Small intestine (tissue), 7 donors: ENCODE data around the gene XKRX. TPM values are rescaled to one million over a fixed set of nuclear protein-coding genes. Genes with fewer than 3 reads are reported as not detected.
A peak's percentile ranks its signal among the peaks of the same experiment; 100 is the strongest.

Experiments
- DNase-seq, 2 donors: peaks; one replicate each; pipeline versions ENCODE4 v3.0.0 to v3.0.0-alpha.2; 2013
- FAIRE-seq: peaks from 2 replicates; lab custom pipeline; 2012; peaks lifted over from hg19 to GRCh38; lab: Jason Lieb, UNC
- H3K27ac ChIP-seq, 3 donors: one replicate each; pipeline ENCODE4 v1.5.1; 2013; ENCODE audit warnings: low read length in 2 of 3, mild to moderate bottlenecking in 2 of 3, control low read depth in 1 of 3, inconsistent platforms in 1 of 3, low read depth in 1 of 3, moderate library complexity in 1 of 3
- H3K27me3 ChIP-seq, 3 donors: one replicate each; pipeline ENCODE4 v1.6.1; 2013; ENCODE audit warnings: low read length in 3 of 3, inconsistent platforms in 1 of 3; ENCODE audit not compliant: control insufficient read depth in 3 of 3, insufficient read depth in 3 of 3
- H3K36me3 ChIP-seq, 3 donors: one replicate each; pipeline ENCODE4 v1.6.1; 2013; ENCODE audit warnings: low read length in 3 of 3, inconsistent platforms in 1 of 3, low read depth in 1 of 3, mild to moderate bottlenecking in 1 of 3, moderate library complexity in 1 of 3; ENCODE audit not compliant: control insufficient read depth in 3 of 3, insufficient read depth in 2 of 3
- H3K4me1 ChIP-seq, 3 donors: one replicate each; pipeline ENCODE4 v1.6.1; 2013; ENCODE audit warnings: low read length in 2 of 3, inconsistent platforms in 1 of 3, low read depth in 1 of 3, mild to moderate bottlenecking in 1 of 3, moderate library complexity in 1 of 3; ENCODE audit not compliant: control insufficient read depth in 3 of 3, insufficient read depth in 2 of 3
- H3K4me3 ChIP-seq, 3 donors: one replicate each; pipeline ENCODE4 v1.5.1; 2013; ENCODE audit warnings: low read length in 3 of 3, control low read depth in 1 of 3, inconsistent platforms in 1 of 3, low read depth in 1 of 3, mild to moderate bottlenecking in 1 of 3, moderate library complexity in 1 of 3
- H3K9me3 ChIP-seq, 2 donors: one replicate each; pipeline ENCODE4 v1.6.1; 2013; ENCODE audit warnings: low read depth in 1 of 2, low read length in 1 of 2; ENCODE audit not compliant: control insufficient read depth in 2 of 2, insufficient read depth in 1 of 2
- WGBS, 3 donors: extraction: QIAGEN DNeasy Blood & Tissue Kit; methylation state at CpG; one replicate each; pipeline ENCODE4 v1.1.7; 2013; 5-methylcytosine and 5-hydroxymethylcytosine counted together
- polyA plus RNA-seq, 4 donors: library from polyadenylated mRNA; stranded (reverse) in 3 of 4; unstranded in 1 of 4; fragments of 200-250 nt in 3 of 4; fragments of 120-200 nt in 1 of 4; gene quantifications; one replicate each; pipeline versions ENCODE4 v1.2.1 to v1.2.3, GENCODE V29; 2013
- donor health status: healthy with polysubstance abuse.
- donor health status: control.
- donor health status: control.
- donor health status: Bipolar disorder and iron deficiency.
- donor health status: healthy.

Gene XKRX
- polyA plus RNA-seq, 4 donors = 0.31 to 8.1 (median 2.0) TPM

GRCh38 chrX:100874325-100874724 lies 54.4 kb downstream of the XKRX start, which contains the start of gene NOX1:
NOX1 (minus strand) TSS chrX:100874359; CDS start chrX:100874139, 220 bp downstream.
- 8 to 40% (median 18%) methylated on average over 2 of the region's 2 CpGs for WGBS, 3 donors
- no peak for FAIRE-seq
- DNase-seq = peak in 1 of 2 donors; percentile 61
- no peaks in the 10 kb centered on the region for H3K9me3 ChIP-seq
- peaks cover 0 to 3% (median 0%) of the 10 kb centered on the region in 3 donors for H3K4me1 ChIP-seq
- no peaks in the 10 kb centered on the region for H3K27me3 ChIP-seq
- H3K36me3 ChIP-seq = no peaks in the 10 kb centered on the region
- H3K27ac ChIP-seq = peak within 1 kb of the TSS in 1 of 3 donors; percentile 60
- H3K4me3 ChIP-seq = no peak within 1 kb of the TSS

DNA sequence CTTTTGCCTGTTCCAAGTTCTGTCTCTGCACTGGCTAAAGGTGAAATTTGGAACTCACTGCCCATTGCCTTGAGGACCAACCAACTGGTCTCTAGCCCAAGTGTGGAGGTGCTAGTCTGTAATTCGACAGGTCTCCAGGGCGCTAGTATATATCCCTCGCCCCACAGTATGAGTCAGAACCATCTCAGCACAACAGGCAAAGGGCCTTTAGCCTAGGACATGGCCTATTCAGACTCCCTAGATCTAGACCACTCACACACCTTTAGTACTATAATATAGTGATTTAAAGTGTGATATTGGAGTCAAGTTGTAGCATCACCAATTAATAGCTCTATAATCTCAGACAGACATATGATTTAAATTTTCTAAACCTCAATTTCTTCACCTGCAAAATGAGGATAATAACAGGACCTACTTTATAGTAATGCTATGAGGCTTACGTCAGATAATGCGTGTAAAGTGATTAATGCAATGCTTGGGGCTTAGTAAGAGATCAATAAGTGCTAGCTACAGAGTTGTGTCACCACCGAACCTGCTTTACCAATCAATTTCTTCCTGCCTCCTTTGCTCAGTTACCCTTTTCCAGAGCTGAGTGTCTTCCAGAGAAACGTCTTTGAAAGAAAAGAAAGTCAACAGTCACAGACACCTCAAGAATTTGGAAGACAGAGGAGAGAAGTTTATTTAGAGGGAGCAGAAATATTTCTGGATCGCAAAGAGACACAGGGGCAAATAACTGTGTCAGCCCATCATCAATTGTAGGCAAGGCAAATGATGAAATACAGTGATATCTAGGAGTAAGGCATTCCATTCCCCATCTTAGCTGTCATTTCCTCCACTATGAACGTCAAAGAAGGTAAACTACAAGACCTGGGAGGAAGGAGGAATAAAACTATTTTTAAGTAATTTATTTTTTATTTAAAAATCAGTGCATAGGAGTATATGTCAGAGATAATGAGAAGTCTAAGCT lies 56.8 kb downstream of the XKRX start:
- DNase-seq (no peak), FAIRE-seq (no peak)
- 59 to 81% (median 77%) methylated on average over 9 of the region's 9 CpGs for WGBS, 3 donors

GRCh38 chrX:100870527-100870926 lies 58.2 kb downstream of the XKRX start:
- H3K36me3 ChIP-seq = no peaks in the 10 kb centered on the region
- no peak overlapping the region for H3K4me3 ChIP-seq
- no peak overlapping the region for H3K27ac ChIP-seq
- no peaks in the 10 kb centered on the region for H3K9me3 ChIP-seq
- no peaks in the 10 kb centered on the region for H3K27me3 ChIP-seq
- FAIRE-seq (no peak), DNase-seq (no peak)
- peaks cover 0 to 3% (median 0%) of the 10 kb centered on the region in 3 donors for H3K4me1 ChIP-seq
- WGBS, 3 donors = 75 to 79% (median 77%) methylated on average over 5 of the region's 5 CpGs

More for the DNA sequence above, 56.8 kb downstream of the XKRX start:
- peaks cover 0 to 3% (median 0%) of the 10 kb centered on the region in 3 donors for H3K4me1 ChIP-seq
- H3K27ac ChIP-seq = no peak overlapping the region
- H3K9me3 ChIP-seq = no peaks in the 10 kb centered on the region
- no peaks in the 10 kb centered on the region for H3K36me3 ChIP-seq
- H3K27me3 ChIP-seq = no peaks in the 10 kb centered on the region
- no peak overlapping the region for H3K4me3 ChIP-seq

GRCh38 chrX:100868273-100868672 lies 60.4 kb downstream of the XKRX start:
- no peaks in the 10 kb centered on the region for H3K36me3 ChIP-seq
- no peaks in the 10 kb centered on the region for H3K4me1 ChIP-seq
- H3K4me3 ChIP-seq = no peak overlapping the region
- H3K27ac ChIP-seq = no peak overlapping the region
- H3K9me3 ChIP-seq = no peaks in the 10 kb centered on the region
- FAIRE-seq (no peak), DNase-seq (no peak)
- 57 to 75% (median 64%) methylated on average over 2 of the region's 2 CpGs for WGBS, 3 donors
- no peaks in the 10 kb centered on the region for H3K27me3 ChIP-seq

DNA sequence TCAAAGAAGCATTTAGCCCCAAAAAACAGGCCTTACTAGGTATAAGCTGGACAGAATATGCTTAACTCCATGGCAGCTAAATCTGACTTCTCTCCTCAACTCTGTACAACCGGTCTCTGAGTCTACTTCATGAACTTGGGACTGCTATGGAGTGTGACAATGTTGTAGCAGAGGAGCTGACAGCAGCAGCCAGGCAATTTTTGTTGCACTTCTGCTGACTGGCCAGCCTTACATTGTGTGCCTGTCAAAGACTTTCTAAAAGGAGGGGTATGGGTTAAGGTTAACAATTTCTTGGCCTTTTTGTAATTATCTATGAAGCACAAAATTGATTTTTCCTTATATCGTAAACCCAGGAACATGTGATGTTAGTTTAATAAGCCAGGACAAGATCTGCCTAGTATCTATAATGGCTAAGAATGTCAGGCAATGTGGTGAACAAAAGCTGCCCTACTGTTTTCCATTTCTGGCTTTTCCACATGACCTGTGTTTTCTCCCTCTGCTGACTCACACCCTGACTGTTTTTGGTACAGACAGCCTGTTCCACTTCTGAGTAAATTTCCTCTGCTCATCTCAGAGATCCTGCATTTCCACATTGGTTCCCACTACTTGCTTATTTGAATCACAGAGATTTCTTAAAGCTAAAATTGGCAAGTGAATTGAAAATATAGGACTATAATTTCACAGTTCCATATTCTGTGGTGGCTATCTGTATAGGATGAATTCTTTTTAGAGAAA lies 63.9 kb downstream of the XKRX start:
- no peak for FAIRE-seq
- Histone ChIP-seq H3K4me3 (no peak overlapping the region), H3K4me1 (no peaks in the 10 kb centered on the region), H3K9me3 (no peaks in the 10 kb centered on the region), H3K27ac (no peak overlapping the region), H3K27me3 (no peaks in the 10 kb centered on the region), H3K36me3 (no peaks in the 10 kb centered on the region)
- 71 to 78% (median 74%) methylated on average over 2 of the region's 2 CpGs for WGBS, 3 donors
- no peak for DNase-seq

Other genes starting within 250 kb of the XKRX start
- 1 to 10 TPM; 3.8 to 8.4 (median 5.4) TPM for gene SYTL4, start 196.8 kb downstream of the XKRX start, polyA plus RNA-seq
- gene CSTF2, start 108.5 kb downstream of the XKRX start, polyA plus RNA-seq = 10 to 100 TPM in 2 of 4 donors, 1 to 10 TPM in 2; 4.6 to 18.5 (median 10.2) TPM
- gene NOX1, start 54.6 kb downstream of the XKRX start, polyA plus RNA-seq = 1 to 10 TPM in 1 of 4 donors, not detected in 3; 6.4 TPM
- under 1 TPM in 1 of 4 donors, not detected in 3; 0.13 TPM for gene ARL13A, start 40.8 kb upstream of the XKRX start, polyA plus RNA-seq
- gene TRMT2B, start 123.2 kb upstream of the XKRX start, polyA plus RNA-seq = 10 to 100 TPM in 2 of 4 donors, 1 to 10 TPM in 2; 7.3 to 18.2 (median 10.3) TPM
- 1 to 10 TPM in 2 of 4 donors, under 1 TPM in 1, not detected in 1; 0.54 to 3.0 (median 1.3) TPM for gene TMEM35A, start 150.0 kb upstream of the XKRX start, polyA plus RNA-seq
- 1 to 10 TPM in 2 of 4 donors, under 1 TPM in 1, not detected in 1; 0.45 to 3.8 (median 2.8) TPM for gene CENPI, start 169.3 kb upstream of the XKRX start, polyA plus RNA-seq